Panc1 (cell line): Measurements from ENCODE around the gene NUP188. TPM values are rescaled to one million over a fixed set of nuclear protein-coding genes. Genes with fewer than 3 reads are reported as not detected.

ENCODE experiments used
- ATAC-seq: fragments of 200-7000 bp; cut with Tn5 transposase; 2 replicates; pipeline ENCODE4 v1.9.1; 2020; ENCODE audit warnings: mild to moderate bottlenecking, moderate library complexity
- BruUV-seq: library from RNA; stranded (reverse); fragments of 400-500 nt; replicated peaks from 2 replicates; lab custom pipeline; 2021; lab: Mats Ljungman, UMichigan
- CTCF ChIA-PET: fragments of 300-600 bp; sonication (Branson Sonifier 250); formaldehyde crosslinking; loops from one replicate; lab custom pipeline; 2022; ENCODE audit warnings: antibody characterized with exemption; lab: Charles Lee
- POLR2A ChIA-PET: fragments of 300-600 bp; sonication (Branson Sonifier 250); formaldehyde crosslinking; loops from one replicate; lab custom pipeline; 2022; ENCODE audit warnings: antibody characterized with exemption; lab: Charles Lee
- DNase-seq: peaks from one replicate; pipeline ENCODE4 v3.0.0-alpha.2; 2010; ENCODE audit warnings: low read depth, low spot score
- H3K27ac ChIP-seq: 2 replicates; pipeline ENCODE4 v1.5.1; 2011; ENCODE audit warnings: mild to moderate bottlenecking, low read length, inconsistent platforms
- H3K27me3 ChIP-seq: fragments of 200-500 bp; sonication (Bioruptor generic); 2 replicates; pipeline ENCODE4 v1.6.0; 2014; ENCODE audit warnings: low read length, inconsistent platforms; ENCODE audit not compliant: control insufficient read depth, insufficient read depth
- H3K36me3 ChIP-seq: fragments of 200-500 bp; sonication (Bioruptor generic); 2 replicates; pipeline ENCODE4 v1.5.1; 2014; ENCODE audit warnings: inconsistent platforms, mild to moderate bottlenecking, low read length, moderate library complexity; ENCODE audit not compliant: control insufficient read depth, insufficient read depth
- H3K4me1 ChIP-seq: 2 replicates; pipeline ENCODE4 v1.5.1; 2011; ENCODE audit warnings: inconsistent platforms, mild to moderate bottlenecking, low read length, moderate library complexity; ENCODE audit not compliant: control insufficient read depth, insufficient read depth
- H3K4me3 ChIP-seq, 2 experiments: 2 replicates each; pipeline ENCODE4 v1.5.1; 2011 to 2012; ENCODE audit warnings: low read depth in 2 of 2, low read length in 2 of 2, mild to moderate bottlenecking in 2 of 2, inconsistent platforms in 1 of 2, moderate library complexity in 1 of 2
- H3K9me3 ChIP-seq: fragments of 200-500 bp; sonication (Bioruptor generic); 2 replicates; pipeline ENCODE4 v1.5.1; 2014; ENCODE audit warnings: low read depth, mild to moderate bottlenecking, inconsistent platforms, low read length, moderate library complexity; ENCODE audit not compliant: control insufficient read depth, insufficient read depth
- CTCF ChIP-seq: fragments of 450-650 bp; IDR thresholded peaks from 2 replicates; pipeline ENCODE4 v1.5.1; 2017; ENCODE audit warnings: mild to moderate bottlenecking
- POLR2AphosphoS5 ChIP-seq: IDR thresholded peaks from 2 replicates; pipeline ENCODE4 v1.6.1; 2012; ENCODE audit warnings: mild to moderate bottlenecking, low read depth, low read length, moderate library complexity
- SIN3A ChIP-seq: IDR thresholded peaks from 2 replicates; pipeline ENCODE4 v1.6.1; 2012; ENCODE audit warnings: low read depth, mild to moderate bottlenecking, low read length, moderate library complexity, borderline replicate concordance; ENCODE audit not compliant: insufficient read depth
- TCF7L2 ChIP-seq: IDR thresholded peaks from 2 replicates; pipeline ENCODE4 v1.6.1; 2011; ENCODE audit warnings: mild to moderate bottlenecking, low read depth, low read length, inconsistent platforms
- in situ Hi-C: cut with HindIII; loops from 2 replicates; pipeline ENCODE4 v1.10.0; 2016; ENCODE audit warnings: low sequenced_read_pairs, low pct_unique_long_range_greater_than_20kb
- intact Hi-C: fragments of 100-400 bp; cut with micrococcal nuclease; formaldehyde crosslinking; loops from one replicate; pipeline ENCODE4 v1.10.0; 2022; ENCODE audit not compliant: unreplicated experiment
- total RNA-seq: library from RNA; stranded (reverse); gene quantifications from one replicate; pipeline ENCODE4 v1.2.1, GENCODE V29; 2021; ENCODE audit not compliant: unreplicated experiment
- TF ChIP-seq, protein P1 (sequence below), 2 experiments: IDR thresholded peaks; 2 replicates each; pipeline ENCODE4 v1.6.1; 2011 to 2012; ENCODE audit warnings: low read depth in 2 of 2, control low read depth in 1 of 2, low read length in 1 of 2, mild to moderate bottlenecking in 1 of 2, moderate library complexity in 1 of 2; ENCODE audit not compliant: insufficient read depth in 1 of 2

NUP188 gene
- total RNA-seq, 1 experiment from 2014 or later, result 69.9 TPM

- ATAC-seq (no peak), DNase-seq (no peak)
- TF ChIP-seq SIN3A, result no peak
- H3K27ac ChIP-seq, result no peak overlapping the region
- in situ Hi-C loops, result no loop called here
- H3K27me3 ChIP-seq, result no peaks in the 10 kb centered on the region
- no TSS peak for BruUV-seq
- ChIA-PET CTCF (interaction anchor here (0.7 kb wide), 1 partner anchor 14 kb away, joined by 5 read pairs; no protein-coding TSS in a partner anchor), POLR2A (interaction anchor here (0.6 to 0.9 kb wide), 2 partner anchors 39 to 937 kb away, joined by 3 to 5 read pairs; no protein-coding TSS in a partner anchor)
- H3K4me3 ChIP-seq, result no peak overlapping the region
- no peaks in the 10 kb centered on the region for H3K9me3 ChIP-seq
- H3K36me3 ChIP-seq, result no peaks in the 10 kb centered on the region; the same call in 1 of the 2 replicates
- intact Hi-C loops, result no loop called here
- H3K4me1 ChIP-seq, result no peaks in the 10 kb centered on the region
Measured at GRCh38 chr9:129031514-129031913, 84.0 kb downstream of the NUP188 start.

- H3K27me3 ChIP-seq, result no peaks in the 10 kb centered on the region
- ATAC-seq (no peak), DNase-seq (no peak)
- ChIA-PET CTCF (no interaction called here), POLR2A (interaction anchor here (0.9 kb wide), 1 partner anchor 40 kb away, joined by 5 read pairs; no protein-coding TSS in a partner anchor)
- H3K4me3 ChIP-seq, result no peak overlapping the region
- TF ChIP-seq POLR2AphosphoS5 (no peak), SIN3A (no peak), TCF7L2 (no peak), CTCF (no peak)
- TF ChIP-seq, protein P1, sequence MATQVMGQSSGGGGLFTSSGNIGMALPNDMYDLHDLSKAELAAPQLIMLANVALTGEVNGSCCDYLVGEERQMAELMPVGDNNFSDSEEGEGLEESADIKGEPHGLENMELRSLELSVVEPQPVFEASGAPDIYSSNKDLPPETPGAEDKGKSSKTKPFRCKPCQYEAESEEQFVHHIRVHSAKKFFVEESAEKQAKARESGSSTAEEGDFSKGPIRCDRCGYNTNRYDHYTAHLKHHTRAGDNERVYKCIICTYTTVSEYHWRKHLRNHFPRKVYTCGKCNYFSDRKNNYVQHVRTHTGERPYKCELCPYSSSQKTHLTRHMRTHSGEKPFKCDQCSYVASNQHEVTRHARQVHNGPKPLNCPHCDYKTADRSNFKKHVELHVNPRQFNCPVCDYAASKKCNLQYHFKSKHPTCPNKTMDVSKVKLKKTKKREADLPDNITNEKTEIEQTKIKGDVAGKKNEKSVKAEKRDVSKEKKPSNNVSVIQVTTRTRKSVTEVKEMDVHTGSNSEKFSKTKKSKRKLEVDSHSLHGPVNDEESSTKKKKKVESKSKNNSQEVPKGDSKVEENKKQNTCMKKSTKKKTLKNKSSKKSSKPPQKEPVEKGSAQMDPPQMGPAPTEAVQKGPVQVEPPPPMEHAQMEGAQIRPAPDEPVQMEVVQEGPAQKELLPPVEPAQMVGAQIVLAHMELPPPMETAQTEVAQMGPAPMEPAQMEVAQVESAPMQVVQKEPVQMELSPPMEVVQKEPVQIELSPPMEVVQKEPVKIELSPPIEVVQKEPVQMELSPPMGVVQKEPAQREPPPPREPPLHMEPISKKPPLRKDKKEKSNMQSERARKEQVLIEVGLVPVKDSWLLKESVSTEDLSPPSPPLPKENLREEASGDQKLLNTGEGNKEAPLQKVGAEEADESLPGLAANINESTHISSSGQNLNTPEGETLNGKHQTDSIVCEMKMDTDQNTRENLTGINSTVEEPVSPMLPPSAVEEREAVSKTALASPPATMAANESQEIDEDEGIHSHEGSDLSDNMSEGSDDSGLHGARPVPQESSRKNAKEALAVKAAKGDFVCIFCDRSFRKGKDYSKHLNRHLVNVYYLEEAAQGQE (IDR thresholded peaks at IDR 0.05; ENCODE audit: insufficient read depth in 1 of 2, low read depth in 2 of 2, low read length in 1 of 2), result no peak
- BruUV-seq, result no TSS peak
- no peak overlapping the region for H3K27ac ChIP-seq
- in situ Hi-C loops (no loop called here), intact Hi-C loops (no loop called here)
- H3K36me3 ChIP-seq, result peaks cover 2% of the 10 kb centered on the region; the same call in 1 of the 2 replicates
- no peaks in the 10 kb centered on the region for H3K9me3 ChIP-seq
- H3K4me1 ChIP-seq, result peaks cover 3% of the 10 kb centered on the region
Measured at GRCh38 chr9:129032541-129033159, 85.2 kb downstream of the NUP188 start.

GRCh38 chr9:129033216-129033615, 85.7 kb downstream of the NUP188 start:
- ATAC-seq (no peak), DNase-seq (no peak)
- in situ Hi-C loops, result no loop called here
- ChIA-PET POLR2A (no interaction called here), CTCF (no interaction called here)
- no TSS peak for BruUV-seq
- Histone ChIP-seq H3K36me3 (peaks cover 2% of the 10 kb centered on the region; the same call in 1 of the 2 replicates), H3K9me3 (no peaks in the 10 kb centered on the region), H3K27me3 (no peaks in the 10 kb centered on the region), H3K27ac (no peak overlapping the region), H3K4me3 (no peak overlapping the region), H3K4me1 (peaks cover 5% of the 10 kb centered on the region)
- TF ChIP-seq TCF7L2 (no peak), POLR2AphosphoS5 (no peak), SIN3A (no peak), CTCF (no peak)
- TF ChIP-seq, protein P1 (IDR thresholded peaks at IDR 0.05; ENCODE audit: insufficient read depth in 1 of 2, low read depth in 2 of 2, low read length in 1 of 2), result no peak
- intact Hi-C loops, result no loop called here
